Stromal cell of bone marrow (primary cell): ENCODE data around the gene PRIMA1.

ENCODE experiments used
- DNase-seq: peaks from one replicate; pipeline ENCODE4 v3.0.0-alpha.2; 2012; ENCODE audit warnings: low read depth

The PRIMA1 gene

DNA sequence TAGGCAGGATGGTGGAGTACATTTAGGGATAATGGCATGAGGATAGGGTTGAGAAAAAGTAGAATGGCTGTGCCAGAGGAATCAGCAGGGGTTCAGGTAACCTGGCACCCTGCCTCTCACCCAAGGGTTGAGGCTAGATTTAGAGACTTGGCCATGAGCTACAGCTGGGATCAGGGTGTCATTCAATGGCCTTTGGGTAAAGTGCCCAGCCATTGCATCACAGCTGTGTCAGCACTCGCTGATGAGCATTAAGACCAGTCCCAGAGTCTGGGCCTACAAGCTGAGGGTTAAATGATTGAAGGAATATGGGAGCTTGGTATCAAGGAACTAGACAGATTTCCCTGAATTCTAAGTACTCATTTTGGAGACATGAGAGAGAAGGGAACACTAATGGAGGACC is 113.9 kb downstream of the PRIMA1 start:
- DNase-seq = no peak

DNA sequence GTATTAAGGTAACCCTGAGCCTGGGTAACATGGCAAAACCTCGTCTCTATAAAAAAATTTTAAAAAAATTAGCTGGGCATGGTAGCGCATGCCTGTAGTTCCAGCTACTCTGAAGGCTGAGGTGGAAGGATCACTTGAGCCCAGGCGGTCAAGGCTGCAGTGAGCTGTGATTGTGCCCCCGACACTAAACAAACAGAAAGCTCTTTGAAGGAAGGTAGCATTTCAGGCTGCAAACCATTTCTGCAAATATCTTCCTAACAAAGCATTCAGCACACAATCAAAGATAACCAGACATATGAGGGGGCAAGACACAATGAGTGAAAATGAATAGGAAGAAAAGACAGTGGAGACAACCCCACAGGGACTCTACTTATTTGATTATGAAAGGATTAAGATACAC is 118.7 kb downstream of the PRIMA1 start:
- DNase-seq = no peak
